ENCODE results near the gene MYO16. TPM values are rescaled to one million over a fixed set of nuclear protein-coding genes. Genes with fewer than 3 reads are reported as not detected.

The MYO16 gene
- total RNA-seq, 1 experiment from 2014 or later = not detected

DNA sequence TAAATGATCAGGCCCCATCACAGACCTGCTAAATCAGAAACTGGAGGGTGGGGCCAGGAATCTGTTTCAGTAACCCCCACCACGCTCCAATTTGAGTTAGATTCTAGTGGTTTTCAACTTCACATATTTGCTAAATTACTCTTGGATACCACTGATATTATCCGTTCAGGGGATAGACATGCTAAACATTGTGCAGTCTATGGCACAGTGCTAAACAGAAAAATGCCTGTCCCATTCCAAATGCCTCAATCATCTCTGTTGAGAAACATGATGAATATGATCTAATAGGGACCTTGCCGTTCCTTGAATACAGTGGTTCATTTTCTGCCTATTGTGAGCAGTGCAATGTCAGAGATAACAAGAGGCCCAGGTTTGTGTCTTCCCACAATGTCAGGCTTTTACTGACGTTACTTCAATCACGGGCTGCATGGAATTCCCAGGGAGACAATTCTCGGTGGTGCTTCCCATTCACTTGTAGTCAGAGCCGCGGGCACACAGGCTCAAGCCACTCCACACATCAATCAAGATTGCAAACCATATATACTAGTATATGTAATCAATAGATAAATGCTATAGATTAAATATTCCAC, 52.7 kb downstream of the MYO16 start:
- H2BK120ac ChIP-seq (ENCODE audit: low read depth, low read length, poor library complexity, severe bottlenecking) = no peak overlapping the region
- no peak overlapping the region for H3K4me3 Mint-ChIP-seq
- no peak overlapping the region for H2BK5ac ChIP-seq (ENCODE audit: insufficient read length, low read length)
- no peaks in the 10 kb centered on the region for H3K79me2 ChIP-seq (ENCODE audit: insufficient read depth, low read length)
- no peak overlapping the region for H3K9ac ChIP-seq (ENCODE audit: extremely low read depth, insufficient read length, low read length)
- no peak overlapping the region for H3K27ac ChIP-seq (ENCODE audit: insufficient read length, low read depth, low read length)
- no peak overlapping the region for H2BK15ac ChIP-seq (ENCODE audit: low read depth, low read length)
- no peak for DNase-seq
- H2AK5ac ChIP-seq (ENCODE audit: insufficient read length, low read length) = no peak overlapping the region
- no peak overlapping the region for H2BK12ac ChIP-seq (ENCODE audit: insufficient read length, low read depth, low read length)
- no peaks in the 10 kb centered on the region for H3K27me3 Mint-ChIP-seq (ENCODE audit: low read depth)
- H3K23ac ChIP-seq (ENCODE audit: insufficient read length, low read depth, low read length) = no peak overlapping the region
- no peak overlapping the region for H3K4me2 ChIP-seq (ENCODE audit: insufficient read depth, insufficient read length, low read length)
- H3K18ac ChIP-seq (ENCODE audit: insufficient read length, low read depth, low read length) = no peak overlapping the region
- no peak overlapping the region for H3T11ph ChIP-seq (ENCODE audit: low read length)
- H3K9me3 ChIP-seq (ENCODE audit: control insufficient read depth, low read depth, low read length) = no peaks in the 10 kb centered on the region
- H4K8ac ChIP-seq (replicated peaks; ENCODE audit: insufficient read length, low read depth, low read length) = no peak overlapping the region
- H3K79me1 ChIP-seq (ENCODE audit: insufficient read depth, low read depth, low read length, poor library complexity, severe bottlenecking) = no peaks in the 10 kb centered on the region
- no peaks in the 10 kb centered on the region for H3K36me3 Mint-ChIP-seq (ENCODE audit: insufficient read depth in 1 of 3, low read depth in 3 of 3)
- no peak overlapping the region for H3K14ac ChIP-seq (ENCODE audit: insufficient read depth, low read length)
- H3K27ac Mint-ChIP-seq = no peak overlapping the region
- no CpG with 5 or more reads among the region's 8 CpGs for WGBS (ENCODE audit: extremely low coverage, insufficient read length, low lambda C conversion rate)
- H3K27me3 ChIP-seq (ENCODE audit: insufficient read depth, low read length) = no peaks in the 10 kb centered on the region
- no peak overlapping the region for H2BK20ac ChIP-seq (ENCODE audit: low read depth, low read length, poor library complexity, severe bottlenecking)
- H4K20me1 ChIP-seq (ENCODE audit: control insufficient read depth, insufficient read depth, insufficient read length) = no peaks in the 10 kb centered on the region
- H4K5ac ChIP-seq (ENCODE audit: insufficient read length, low read depth, low read length) = no peak overlapping the region
- no peaks in the 10 kb centered on the region for H3K4me1 Mint-ChIP-seq
- H3K56ac ChIP-seq (ENCODE audit: insufficient read length, low read depth, low read length) = no peak overlapping the region
- H4K91ac ChIP-seq (ENCODE audit: insufficient read length, low read depth, low read length) = no peak overlapping the region
- no peak overlapping the region for H3K4ac ChIP-seq (ENCODE audit: low read depth, low read length)
- no peak overlapping the region for H2AFZ ChIP-seq (ENCODE audit: low read length)
- H3K4me1 ChIP-seq (ENCODE audit: insufficient read depth, low read length) = no peaks in the 10 kb centered on the region
- H3K9me3 Mint-ChIP-seq = no peaks in the 10 kb centered on the region
- TF ChIP-seq CTCF (conservative IDR thresholded peaks at IDR 0.05) = no peak
- no peaks in the 10 kb centered on the region for H3K23me2 ChIP-seq (ENCODE audit: insufficient read length, low read depth, low read length, poor library complexity, severe bottlenecking)
